K562 (cell line): ENCODE measurements around the gene SLC39A11.

Source experiments
- BCL6 ChIP-seq: fragments of 250-450 bp; sonication (Bioruptor Pico); IDR thresholded peaks from 2 replicates; pipeline ENCODE4 v1.4.0; 2020
- HOXB6 ChIP-seq: fragments of 250-450 bp; sonication (Bioruptor Pico); IDR thresholded peaks from 2 replicates; pipeline ENCODE4 v1.5.1; 2022; ENCODE audit warnings: mild to moderate bottlenecking, borderline replicate concordance
- JUND ChIP-seq, 2 experiments: IDR thresholded peaks; 2 replicates in 1 of 2; 3 replicates in 1 of 2; pipeline ENCODE4 v1.6.1; 2011; ENCODE audit warnings: borderline replicate concordance in 2 of 2, low read depth in 2 of 2, low read length in 2 of 2, improper control_type of control experiment in 1 of 2, missing biosample characterization in 1 of 2, missing genetic modification characterization in 1 of 2, missing genetic modification reagents in 1 of 2
- POLR2A ChIP-seq: fragments of 450-650 bp; conservative IDR thresholded peaks from 2 replicates; pipeline ENCODE4 v1.6.1; 2016
- ZNF175 ChIP-seq: fragments of 200-800 bp; sonication (Bioruptor generic); IDR thresholded peaks from 2 replicates; pipeline ENCODE4 v1.6.1; 2016; ENCODE audit warnings: low read depth, mild to moderate bottlenecking, missing genetic modification characterization, missing compliant biosample characterization
- ZNF785 ChIP-seq: fragments of 250-450 bp; sonication (Bioruptor Pico); IDR thresholded peaks from 2 replicates; pipeline ENCODE4 v1.4.0; 2020; ENCODE audit warnings: mild to moderate bottlenecking
- ZNF79 ChIP-seq: fragments of 250-450 bp; sonication (Bioruptor Pico); IDR thresholded peaks from 2 replicates; pipeline ENCODE4 v1.4.0; 2020; ENCODE audit warnings: low read depth, mild to moderate bottlenecking, moderate library complexity
- TF ChIP-seq, protein P1 (sequence below), 3 experiments: IDR thresholded peaks in 2 of 3; conservative IDR thresholded peaks in 1 of 3; 2 replicates each; pipeline ENCODE4 v1.5.1; 2011 to 2012; ENCODE audit warnings: low read length in 3 of 3, mild to moderate bottlenecking in 3 of 3, control low read depth in 2 of 3, improper control_type of control experiment in 1 of 3, inconsistent platforms in 1 of 3, low read depth in 1 of 3, mixed read lengths in 1 of 3, moderate library complexity in 1 of 3; ENCODE audit not compliant: insufficient read depth in 2 of 3

GRCh38 chr17:72921347-72922054, 171.0 kb downstream of the SLC39A11 start:
- TF ChIP-seq, protein P1, sequence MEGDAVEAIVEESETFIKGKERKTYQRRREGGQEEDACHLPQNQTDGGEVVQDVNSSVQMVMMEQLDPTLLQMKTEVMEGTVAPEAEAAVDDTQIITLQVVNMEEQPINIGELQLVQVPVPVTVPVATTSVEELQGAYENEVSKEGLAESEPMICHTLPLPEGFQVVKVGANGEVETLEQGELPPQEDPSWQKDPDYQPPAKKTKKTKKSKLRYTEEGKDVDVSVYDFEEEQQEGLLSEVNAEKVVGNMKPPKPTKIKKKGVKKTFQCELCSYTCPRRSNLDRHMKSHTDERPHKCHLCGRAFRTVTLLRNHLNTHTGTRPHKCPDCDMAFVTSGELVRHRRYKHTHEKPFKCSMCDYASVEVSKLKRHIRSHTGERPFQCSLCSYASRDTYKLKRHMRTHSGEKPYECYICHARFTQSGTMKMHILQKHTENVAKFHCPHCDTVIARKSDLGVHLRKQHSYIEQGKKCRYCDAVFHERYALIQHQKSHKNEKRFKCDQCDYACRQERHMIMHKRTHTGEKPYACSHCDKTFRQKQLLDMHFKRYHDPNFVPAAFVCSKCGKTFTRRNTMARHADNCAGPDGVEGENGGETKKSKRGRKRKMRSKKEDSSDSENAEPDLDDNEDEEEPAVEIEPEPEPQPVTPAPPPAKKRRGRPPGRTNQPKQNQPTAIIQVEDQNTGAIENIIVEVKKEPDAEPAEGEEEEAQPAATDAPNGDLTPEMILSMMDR (IDR thresholded peaks at IDR 0.05 in 2 of 3, conservative IDR thresholded peaks at IDR 0.05 in 1 of 3; ENCODE audit: insufficient read depth in 2 of 3, low read depth in 1 of 3, low read length in 3 of 3): no peak
- no peak for TF ChIP-seq HOXB6 (CRISPR knock-in tag)
- TF ChIP-seq ZNF79: no peak
- TF ChIP-seq JUND (IDR thresholded peaks at IDR 0.05; ENCODE audit: borderline replicate concordance, low read depth, low read length): no peak
- TF ChIP-seq JUND (tag; IDR thresholded peaks at IDR 0.05; ENCODE audit: borderline replicate concordance, low read depth, low read length): no peak
- TF ChIP-seq ZNF785 (CRISPR knock-in tag): no peak
- TF ChIP-seq ZNF175: no peak
- no peak for TF ChIP-seq POLR2A
- TF ChIP-seq BCL6 (CRISPR knock-in tag): no peak
